GM21526 (cell line): ENCODE data around the gene ENOX1.

Experiments used
- ATAC-seq: cut with Tn5 transposase; IDR thresholded peaks from one replicate; pipeline ENCODE4 v1.9.1; 2021; ENCODE audit warnings: moderate library complexity; ENCODE audit not compliant: unreplicated experiment, low FRiP score

ENOX1 gene

DNA sequence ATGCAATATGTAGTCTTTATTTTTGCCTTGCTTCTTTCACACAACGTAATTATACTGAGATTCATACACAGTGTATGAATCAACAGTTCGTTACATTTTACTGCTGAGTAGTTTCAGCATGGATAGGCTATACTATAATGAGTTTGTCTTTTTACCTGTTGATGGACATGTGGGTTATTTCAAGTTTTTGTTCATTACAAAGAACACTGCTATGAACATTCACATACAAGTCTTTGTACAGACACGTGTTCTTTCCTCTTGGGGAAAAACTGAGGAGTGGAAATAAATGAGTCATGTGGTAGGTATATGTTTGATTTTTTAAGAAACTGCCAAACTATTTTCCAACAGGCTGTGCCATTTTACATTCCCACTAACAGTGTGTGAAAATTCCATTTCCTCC is 35.1 kb downstream of the ENOX1 start:
- ATAC-seq, result no peak

- ATAC-seq, result no peak
Observed at GRCh38 chr13:43749503-43749902, 37.3 kb downstream of the ENOX1 start.

GRCh38 chr13:43744261-43745031 is 42.3 kb downstream of the ENOX1 start:
- ATAC-seq, result no peak

- no peak for ATAC-seq
Observed at GRCh38 chr13:43742911-43743310, 43.9 kb downstream of the ENOX1 start.

- ATAC-seq, result no peak
Observed at GRCh38 chr13:43737392-43737923, 49.3 kb downstream of the ENOX1 start.

DNA sequence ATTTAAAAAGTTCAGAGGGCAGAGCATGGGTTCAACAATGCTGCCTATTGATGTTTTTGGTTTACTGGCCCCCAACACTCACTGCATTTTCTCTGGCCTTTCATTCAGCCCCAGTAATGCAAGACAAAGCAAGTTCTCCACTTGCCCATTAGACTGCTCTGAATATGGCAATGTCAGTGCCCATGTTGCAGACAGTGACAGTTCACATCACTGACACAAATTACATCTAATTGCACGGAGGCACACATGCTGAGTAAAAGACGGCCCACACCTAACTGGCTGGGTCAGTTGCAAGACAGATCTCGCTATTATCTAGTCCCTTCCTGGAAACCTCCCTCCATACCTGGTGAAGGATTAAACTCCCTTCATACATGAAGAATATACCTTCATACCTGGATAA is 54.0 kb downstream of the ENOX1 start:
- no peak for ATAC-seq

- no peak for ATAC-seq
Observed at GRCh38 chr13:43731296-43731695, 55.5 kb downstream of the ENOX1 start.

DNA sequence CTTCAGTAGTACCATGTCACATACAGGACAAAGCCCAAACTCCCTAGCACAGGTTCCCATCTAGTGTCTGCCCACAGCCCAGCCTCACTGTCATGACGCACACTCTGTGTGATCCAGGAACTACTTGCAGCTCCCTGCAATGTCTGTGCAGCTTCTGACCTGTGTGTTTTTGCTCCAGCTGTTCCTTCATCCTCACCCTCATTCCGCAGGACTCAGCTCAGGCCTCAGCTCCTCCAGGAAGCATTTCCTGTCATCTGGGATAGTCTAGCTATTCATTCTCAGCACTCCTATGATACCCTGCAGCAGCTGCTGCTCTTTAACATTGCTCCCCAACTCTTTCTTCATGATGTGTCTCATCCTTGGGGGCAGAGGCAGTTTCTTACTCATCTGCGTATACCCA is 56.1 kb downstream of the ENOX1 start:
- ATAC-seq, result no peak

- no peak for ATAC-seq
Observed at GRCh38 chr13:43728421-43728820, 58.4 kb downstream of the ENOX1 start.

DNA sequence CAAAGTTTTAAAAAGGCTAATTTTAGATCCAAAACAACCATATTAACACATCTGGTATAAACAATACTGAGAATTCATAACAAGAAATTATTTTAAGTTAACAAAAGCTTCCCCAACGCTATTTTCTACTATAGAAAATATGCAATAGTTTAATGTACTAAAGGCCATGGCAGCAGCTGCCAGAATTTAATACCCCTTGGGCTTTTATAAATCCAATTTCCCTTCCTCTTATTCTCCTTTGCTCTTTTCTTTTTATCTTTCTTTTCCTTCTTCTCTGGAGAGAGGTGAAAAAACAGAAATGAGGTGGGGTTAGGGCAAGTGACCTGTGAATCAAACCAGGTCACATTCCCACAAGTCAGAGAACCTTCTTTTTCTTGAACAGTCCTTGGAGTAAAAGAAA is 58.9 kb downstream of the ENOX1 start:
- no peak for ATAC-seq

DNA sequence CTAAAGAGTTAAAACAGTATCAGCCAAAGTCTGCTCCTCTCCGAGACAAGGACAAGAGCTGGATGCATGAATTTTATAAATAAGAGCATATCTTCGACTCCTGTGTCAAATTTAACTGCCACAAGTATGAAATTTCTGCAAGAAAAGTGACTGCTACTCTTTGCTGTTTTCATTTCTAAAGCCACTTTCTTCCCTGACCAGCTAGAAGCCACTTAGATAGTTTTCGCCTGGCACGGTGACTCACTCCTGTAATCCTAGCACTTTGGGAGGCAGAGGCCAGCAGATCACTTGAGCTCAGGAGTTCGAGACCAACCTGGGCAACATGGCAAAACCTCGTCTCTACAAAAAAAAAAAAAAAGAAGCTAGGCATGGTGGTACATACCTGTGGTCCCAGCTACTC is 61.3 kb downstream of the ENOX1 start:
- ATAC-seq, result no peak

DNA sequence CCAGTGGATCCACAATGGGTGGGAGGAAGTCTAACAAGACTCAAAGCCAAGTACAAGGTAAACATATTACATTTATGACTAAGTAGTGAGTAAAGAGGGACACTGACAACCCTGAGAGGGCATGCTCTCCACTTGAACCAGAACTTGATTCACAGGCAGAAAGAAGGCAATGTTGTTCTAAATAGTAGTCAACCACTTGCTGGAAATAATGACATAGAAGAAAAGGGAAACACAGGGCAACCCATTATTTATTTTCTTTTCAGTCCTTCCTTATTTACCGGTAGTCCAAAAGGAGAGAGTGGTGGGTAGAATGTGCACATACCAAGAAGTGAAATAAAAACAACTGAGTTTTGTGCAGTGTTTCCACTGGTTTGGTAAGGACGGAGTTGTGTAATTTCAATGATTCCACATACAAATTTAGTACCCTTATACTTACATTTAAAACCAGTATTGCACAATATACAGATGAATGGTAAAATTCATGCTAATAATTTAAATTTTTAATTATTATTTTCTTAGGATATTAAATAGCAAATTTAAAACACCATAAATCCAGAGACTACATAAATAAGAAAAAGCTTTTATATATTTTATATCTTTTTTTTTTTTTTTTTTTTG is 65.9 kb downstream of the ENOX1 start:
- ATAC-seq, result no peak

DNA sequence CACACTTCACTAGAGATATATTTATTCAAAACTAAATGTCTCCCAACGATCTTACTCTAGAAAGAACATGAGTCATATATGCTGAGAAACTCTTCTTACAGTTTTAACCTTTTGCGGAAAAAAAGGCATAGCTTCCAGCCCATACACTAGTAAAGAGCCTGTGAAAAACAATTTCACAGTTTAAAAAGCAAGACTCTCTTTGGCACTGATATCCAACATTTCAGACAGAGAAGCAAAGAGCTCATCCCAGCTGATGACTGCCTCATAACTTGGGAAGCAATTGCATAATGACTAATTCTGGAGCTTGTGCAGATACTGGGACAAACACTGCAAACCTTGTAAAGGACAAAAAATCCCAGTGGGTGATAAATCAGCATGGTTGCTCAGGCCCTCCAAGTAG is 88.0 kb downstream of the ENOX1 start:
- no peak for ATAC-seq

DNA sequence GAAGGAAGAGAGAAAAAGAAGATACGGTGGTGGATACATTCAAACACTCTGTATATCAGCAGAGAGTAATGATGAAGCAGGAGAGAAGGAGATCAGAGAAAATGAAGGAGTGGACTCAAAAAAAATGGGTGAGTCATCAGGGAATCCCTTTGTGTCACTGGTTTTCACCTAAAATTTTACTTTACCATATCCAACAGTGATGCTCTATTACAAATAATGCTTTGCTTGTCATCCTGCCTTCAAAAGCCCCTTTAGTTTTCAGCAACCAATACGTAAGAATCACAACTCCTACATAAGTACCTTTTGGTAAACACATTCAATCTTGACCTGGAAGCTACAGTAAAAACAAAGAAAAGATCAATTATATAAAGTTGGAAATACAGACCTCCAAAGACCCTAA is 88.8 kb downstream of the ENOX1 start:
- no peak for ATAC-seq

- no peak for ATAC-seq
Observed at GRCh38 chr13:43697323-43697722, 89.4 kb downstream of the ENOX1 start.

DNA sequence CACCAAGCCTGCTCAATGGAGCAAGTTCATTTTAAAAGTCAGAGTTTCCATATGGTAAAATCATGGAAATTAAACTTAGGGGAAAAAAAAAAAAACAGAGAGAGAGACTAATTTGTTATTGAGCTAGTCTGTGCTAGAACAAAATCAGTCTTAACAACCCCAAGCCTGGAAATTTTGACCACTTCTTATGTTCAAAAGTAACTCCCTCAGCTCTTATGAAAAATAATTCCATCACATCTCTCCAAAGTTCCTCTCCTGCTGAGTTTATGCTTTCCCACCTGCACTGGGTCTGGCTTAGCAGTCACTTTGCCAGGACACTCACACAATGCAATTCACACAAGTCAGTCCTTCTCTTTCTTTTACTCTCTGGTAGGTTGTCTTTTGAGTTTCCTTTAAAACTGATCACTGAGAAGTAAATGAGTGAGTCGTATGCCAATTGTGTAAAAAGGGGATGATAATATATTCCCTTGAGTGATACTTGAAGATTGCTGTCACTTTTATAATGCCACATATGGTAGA is 92.6 kb downstream of the ENOX1 start:
- ATAC-seq, result no peak

DNA sequence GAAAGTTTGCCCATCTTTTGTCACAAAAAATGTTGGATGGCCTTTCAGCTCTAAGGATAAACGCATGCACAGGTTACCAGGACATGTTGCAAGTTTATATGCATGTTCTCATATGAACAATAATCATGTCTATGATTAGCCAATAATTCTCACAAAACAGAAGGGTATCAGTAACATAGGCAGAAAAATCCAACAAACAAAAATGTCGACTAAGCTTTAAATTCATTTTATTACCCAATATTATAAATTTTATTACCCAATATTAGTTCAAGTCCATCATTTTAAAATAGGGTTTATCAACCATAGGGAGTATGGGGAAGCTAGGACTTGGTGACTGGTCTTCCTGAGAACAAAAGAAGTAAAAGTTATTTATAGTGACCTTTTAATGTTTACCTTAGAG is 93.1 kb downstream of the ENOX1 start:
- ATAC-seq, result no peak

DNA sequence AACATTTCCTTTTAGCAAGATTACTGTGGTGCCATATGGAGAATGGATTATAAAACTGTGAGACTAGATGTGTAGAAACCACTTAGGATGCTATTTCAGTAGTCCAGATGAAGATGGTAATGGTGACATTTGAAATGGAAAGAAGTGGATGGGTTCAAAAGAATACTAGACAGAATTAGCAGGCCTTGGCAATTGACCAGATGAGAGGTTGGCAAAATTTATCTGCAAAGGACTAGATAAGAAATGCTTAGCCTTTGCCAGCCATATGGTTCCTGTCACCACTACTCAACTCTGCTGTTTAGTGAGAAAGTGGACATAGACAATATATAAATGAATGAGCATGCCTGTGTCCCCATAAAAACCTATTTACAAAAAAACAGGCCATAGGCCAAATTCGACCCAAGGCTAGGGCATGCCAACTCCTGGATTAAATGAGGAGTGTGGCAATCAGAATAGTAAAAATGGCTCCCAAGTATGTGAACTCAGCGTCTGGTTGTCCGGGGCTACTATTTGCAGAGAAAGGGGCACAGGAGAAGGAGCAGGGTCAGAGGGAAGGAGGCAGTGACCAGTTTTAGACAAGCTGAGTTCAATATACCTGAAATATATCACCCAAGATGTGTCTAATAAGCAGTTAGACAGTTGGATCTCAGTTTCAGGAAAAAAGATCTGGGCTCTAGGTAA is 98.4 kb downstream of the ENOX1 start:
- no peak for ATAC-seq

DNA sequence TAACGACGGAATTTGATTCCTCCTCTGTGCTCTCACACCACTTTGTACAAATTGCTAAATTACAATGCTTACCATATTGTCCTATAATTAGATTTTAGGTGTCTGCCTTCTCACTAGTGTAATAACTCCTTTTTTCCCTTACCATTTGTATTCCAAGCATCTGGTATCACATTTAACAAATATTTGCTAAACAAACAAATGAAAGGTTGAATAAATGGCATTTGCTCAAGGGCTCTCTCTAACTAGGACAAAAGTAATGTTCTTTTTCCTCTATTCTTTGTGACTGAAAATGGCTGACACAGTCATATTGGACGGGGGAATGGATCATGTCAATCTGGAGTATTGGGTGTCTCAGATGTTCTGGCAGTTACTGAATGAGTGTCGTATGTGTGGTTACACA is 99.7 kb downstream of the ENOX1 start:
- no peak for ATAC-seq

- ATAC-seq, result no peak
Observed at GRCh38 chr13:43686557-43686956, 100.2 kb downstream of the ENOX1 start.

DNA sequence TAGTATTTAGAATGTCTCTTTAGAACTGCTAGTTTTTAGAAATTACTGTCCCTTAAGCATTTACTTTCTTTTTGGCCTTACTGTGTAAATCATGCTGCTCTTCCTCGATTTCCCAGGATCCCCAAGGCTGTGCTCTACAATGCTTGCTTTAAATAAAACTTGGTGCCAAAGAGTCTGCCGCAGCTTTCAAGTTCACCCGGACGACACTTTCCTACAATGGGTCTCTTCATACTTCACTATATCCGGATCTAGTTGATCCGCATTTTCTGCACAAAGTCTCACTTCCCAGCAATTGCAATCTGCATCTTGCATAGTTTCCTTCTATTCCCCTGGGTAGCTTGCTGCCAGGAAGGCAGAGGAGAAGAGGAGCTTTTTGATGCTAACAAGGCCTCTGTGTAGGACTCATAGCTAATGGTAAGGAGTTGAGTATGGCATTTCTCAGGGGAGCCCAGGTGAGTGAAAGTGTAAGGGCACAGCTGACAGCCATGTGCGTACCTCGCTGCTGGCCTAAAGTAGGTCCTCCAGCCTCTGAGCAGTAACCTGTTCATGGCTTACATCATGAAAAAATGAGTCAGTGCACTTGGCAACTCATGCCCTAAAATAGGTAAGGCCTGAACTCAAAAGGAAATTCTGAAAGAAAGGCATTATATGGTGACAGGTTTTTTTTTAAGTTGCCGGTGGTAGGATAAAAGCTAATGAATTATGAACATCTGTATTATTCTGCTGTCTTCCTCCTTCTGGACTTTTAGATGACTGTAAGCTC is 101.6 kb downstream of the ENOX1 start:
- ATAC-seq, result no peak
